ENCODE data around the gene MS4A3.
"Not testable (repeated sequence)": the region's sequence is repeated elsewhere in the genome, so short reads cannot be mapped to it uniquely, and the experiment has no call there.

MS4A3 gene

GRCh38 chr11:60095477-60096120 lies 39.1 kb downstream of the MS4A3 start:
- no peak for DNase-seq (ENCODE audit: low spot score)

DNA sequence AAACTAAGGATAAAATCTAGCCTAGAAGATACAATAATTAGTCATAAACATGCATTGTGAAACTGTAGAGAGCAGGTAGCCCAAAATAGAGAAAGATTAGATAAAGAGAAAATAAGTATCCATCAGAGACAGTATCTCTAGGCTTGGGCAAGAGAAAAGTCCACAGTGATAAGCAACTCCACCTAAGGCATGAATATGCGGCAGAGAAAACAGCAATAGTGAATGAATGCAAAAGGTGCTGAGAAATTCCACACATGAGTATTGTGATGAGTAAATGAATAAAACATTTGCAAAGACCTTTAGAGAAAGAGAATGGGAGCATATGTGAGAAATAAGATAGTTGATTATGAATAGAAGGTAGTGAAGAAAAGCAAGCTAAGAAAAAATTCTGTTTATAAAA lies 40.7 kb downstream of the MS4A3 start:
- DNase-seq (ENCODE audit: low spot score), result no peak

- DNase-seq (ENCODE audit: low spot score), result no peak
These were observed 42.0 kb downstream of the MS4A3 start for GRCh38 chr11:60098508-60098907.

- DNase-seq (ENCODE audit: low spot score), result no peak
These were observed 44.1 kb downstream of the MS4A3 start for GRCh38 chr11:60100516-60100915.

- not testable (repeated sequence) for DNase-seq (ENCODE audit: low spot score)
These were observed 44.9 kb downstream of the MS4A3 start for GRCh38 chr11:60101368-60101767.

GRCh38 chr11:60104471-60105115 lies 48.1 kb downstream of the MS4A3 start:
- DNase-seq (ENCODE audit: low spot score), result not testable (repeated sequence)

- DNase-seq (ENCODE audit: low spot score), result not testable (repeated sequence)
These were observed 52.2 kb downstream of the MS4A3 start for GRCh38 chr11:60108631-60109030.

GRCh38 chr11:60111793-60112192 lies 55.3 kb downstream of the MS4A3 start:
- DNase-seq (ENCODE audit: low spot score), result no peak

DNA sequence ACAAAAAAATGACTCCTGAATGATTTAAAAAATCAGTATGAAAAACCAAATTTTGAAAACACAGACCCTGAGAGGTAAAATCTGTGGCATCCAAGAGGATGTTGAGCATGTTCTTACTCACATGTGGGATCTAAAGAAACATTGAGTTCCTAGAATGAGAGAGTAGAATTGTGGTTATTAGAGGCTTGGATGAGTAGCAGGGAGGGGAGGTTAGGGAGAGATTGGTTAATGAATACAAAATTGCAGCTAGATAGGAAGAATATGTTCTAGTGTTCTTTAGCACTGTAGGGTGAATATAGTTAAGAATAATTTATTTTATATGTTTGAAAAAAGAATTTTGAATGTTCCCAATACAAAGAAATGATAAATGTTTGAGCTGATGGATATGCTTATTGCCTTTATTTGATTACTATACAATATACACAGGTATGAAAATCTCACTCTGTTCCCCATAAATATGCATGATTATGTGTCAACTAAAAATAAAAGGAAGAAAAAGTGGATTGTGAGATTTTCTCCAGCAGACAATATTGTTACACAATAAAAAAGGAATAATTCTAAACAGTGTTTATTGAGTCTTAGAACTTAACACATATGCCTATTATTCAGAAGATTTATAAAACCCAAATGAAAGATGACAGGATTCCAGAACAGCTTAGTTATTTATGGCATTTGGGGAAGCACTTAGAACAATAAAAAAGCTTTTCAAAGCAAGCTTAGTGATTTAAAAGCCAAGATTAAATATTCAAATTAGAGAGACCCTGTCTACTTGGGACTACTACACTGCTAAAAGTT lies 60.7 kb downstream of the MS4A3 start:
- DNase-seq (ENCODE audit: low spot score), result no peak

DNA sequence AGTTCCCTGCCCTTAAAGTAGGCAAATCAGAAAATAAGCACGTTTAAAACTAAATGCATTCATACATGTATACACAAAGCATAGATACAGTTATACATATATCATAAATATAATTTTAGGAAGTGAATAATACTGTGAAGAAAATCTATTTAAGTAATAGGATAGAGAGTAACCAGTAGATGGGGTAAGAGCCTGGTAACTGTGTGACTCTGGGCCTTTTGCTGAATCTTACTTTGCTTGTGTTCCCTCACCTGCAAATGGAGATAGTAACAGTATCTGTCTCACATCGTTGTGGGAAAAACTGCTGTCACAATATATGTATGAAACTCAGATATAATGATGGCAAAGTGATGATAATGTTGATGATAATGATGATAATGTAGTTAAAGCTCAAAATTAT lies 61.9 kb downstream of the MS4A3 start:
- DNase-seq (ENCODE audit: low spot score), result no peak

DNA sequence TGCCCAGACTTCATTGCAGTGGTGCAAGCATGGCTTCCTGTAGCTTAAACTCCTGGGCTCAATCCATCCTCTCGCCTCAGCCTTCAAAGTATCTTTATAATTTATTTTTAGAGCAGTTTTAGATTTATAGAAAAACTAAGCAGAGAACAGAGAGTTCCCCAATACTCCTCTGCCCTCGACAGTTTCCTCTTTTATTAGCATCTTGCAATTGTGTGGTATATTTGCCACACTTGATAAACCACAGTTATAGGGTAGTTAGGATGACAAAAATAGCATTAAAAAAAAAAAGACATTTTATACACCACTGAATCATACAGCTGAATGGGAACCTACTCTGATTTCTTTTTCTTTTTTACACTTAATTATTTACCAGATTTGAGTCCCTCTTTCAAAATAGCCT lies 63.2 kb downstream of the MS4A3 start:
- no peak for DNase-seq (ENCODE audit: low spot score)

Data from CD4-positive, alpha-beta T cell treated with Interleukin-15 for 4 hours (primary cell).